ENCODE results near the gene ARHGAP21.

The ARHGAP21 gene

DNA sequence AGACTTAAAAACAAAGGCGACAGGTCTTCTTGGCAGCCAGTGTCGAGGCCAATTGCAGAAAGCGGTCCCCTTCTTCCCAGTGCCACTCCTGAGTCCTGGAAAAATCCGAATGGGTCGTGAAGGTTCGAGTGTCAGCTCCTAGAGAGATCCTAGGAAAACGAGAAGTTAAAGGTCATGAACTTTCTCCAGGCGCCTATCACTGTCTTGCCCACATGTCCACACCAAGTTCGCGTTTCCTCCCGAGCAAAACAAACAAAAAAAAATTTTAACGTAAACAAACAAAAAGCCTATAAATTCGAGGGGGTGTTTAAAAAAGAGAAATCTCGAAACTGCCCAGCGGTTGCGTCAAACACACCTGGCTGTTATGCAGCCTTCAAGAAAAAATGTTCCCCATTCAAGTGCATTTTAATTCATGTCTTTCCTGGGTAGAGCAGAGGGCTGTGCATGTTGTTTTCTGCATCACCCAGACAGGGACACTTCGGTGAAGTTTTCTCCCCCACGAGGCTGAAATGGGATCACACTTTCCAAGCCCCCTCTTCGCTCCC is 1.5 kb downstream of the ARHGAP21 start:
- Histone ChIP-seq H3K4me1 (ENCODE audit: control insufficient read depth, insufficient read depth, low read length) (peaks cover 14% of the 10 kb centered on the region), H3K27me3 (ENCODE audit: control insufficient read depth, insufficient read depth, low read length) (peaks cover 28% of the 10 kb centered on the region), H3K9me3 (ENCODE audit: control insufficient read depth, insufficient read depth, low read length) (no peaks in the 10 kb centered on the region), H3K9ac (ENCODE audit: low read depth, low read length) (no peak overlapping the region), H3K4me3 (ENCODE audit: low read depth, low read length) (peak overlapping the region; percentile 64), H3K36me3 (ENCODE audit: control insufficient read depth, insufficient read depth, low read length) (no peaks in the 10 kb centered on the region)

DNA sequence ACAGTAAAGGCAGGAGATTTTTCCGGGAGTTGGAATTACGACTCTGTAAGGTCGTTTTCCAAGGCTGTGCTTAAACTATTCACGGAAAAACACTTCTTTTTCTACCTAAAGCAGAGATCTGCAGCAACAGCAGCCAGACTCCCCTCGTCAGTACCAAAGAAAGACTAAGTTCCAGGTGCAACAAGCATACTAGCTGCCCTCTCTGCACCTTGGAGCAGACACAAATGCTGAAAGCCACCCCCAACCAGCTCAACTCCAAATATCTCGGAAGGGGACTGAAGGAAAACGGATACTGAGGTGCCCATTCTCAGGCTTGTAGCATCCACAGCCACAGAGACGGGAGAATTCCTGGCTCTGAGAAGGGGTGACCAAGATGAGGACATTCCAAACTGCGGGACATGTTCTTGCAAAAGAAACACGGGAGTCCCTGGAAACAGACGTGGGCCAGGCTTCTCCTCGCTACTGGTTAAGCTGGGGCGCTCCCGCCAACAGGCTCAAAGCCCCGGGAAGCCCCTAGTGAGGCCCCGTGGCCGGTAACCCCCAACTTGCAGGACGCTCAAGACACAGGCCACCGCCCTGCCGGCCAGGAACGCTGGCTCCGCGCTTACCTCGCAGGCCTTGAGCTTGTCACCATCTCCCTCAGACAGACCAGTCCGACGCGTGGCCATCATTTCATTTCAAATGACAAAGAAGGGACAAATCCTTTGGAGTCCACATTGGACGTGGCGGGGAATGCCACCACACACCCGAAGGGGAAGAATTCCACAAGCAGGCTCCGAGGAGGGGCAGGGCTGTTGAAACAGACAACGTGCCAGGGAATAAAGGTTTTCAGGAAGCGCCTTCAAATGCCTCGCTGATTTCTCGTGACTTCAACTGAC is 2.2 kb downstream of the ARHGAP21 start:
- Histone ChIP-seq H3K9me3 (ENCODE audit: control insufficient read depth, insufficient read depth, low read length) (no peaks in the 10 kb centered on the region), H3K27me3 (ENCODE audit: control insufficient read depth, insufficient read depth, low read length) (peaks cover 28% of the 10 kb centered on the region), H3K9ac (ENCODE audit: low read depth, low read length) (peak overlapping the region; percentile 14), H3K4me3 (ENCODE audit: low read depth, low read length) (peak overlapping the region; percentile 64), H3K36me3 (ENCODE audit: control insufficient read depth, insufficient read depth, low read length) (no peaks in the 10 kb centered on the region), H3K4me1 (ENCODE audit: control insufficient read depth, insufficient read depth, low read length) (peaks cover 20% of the 10 kb centered on the region)

GRCh38 chr10:24720096-24720495 is 3.6 kb downstream of the ARHGAP21 start:
- H3K4me1 ChIP-seq (ENCODE audit: control insufficient read depth, insufficient read depth, low read length) = peaks cover 20% of the 10 kb centered on the region
- H3K9ac ChIP-seq (ENCODE audit: low read depth, low read length) = no peak overlapping the region

DNA sequence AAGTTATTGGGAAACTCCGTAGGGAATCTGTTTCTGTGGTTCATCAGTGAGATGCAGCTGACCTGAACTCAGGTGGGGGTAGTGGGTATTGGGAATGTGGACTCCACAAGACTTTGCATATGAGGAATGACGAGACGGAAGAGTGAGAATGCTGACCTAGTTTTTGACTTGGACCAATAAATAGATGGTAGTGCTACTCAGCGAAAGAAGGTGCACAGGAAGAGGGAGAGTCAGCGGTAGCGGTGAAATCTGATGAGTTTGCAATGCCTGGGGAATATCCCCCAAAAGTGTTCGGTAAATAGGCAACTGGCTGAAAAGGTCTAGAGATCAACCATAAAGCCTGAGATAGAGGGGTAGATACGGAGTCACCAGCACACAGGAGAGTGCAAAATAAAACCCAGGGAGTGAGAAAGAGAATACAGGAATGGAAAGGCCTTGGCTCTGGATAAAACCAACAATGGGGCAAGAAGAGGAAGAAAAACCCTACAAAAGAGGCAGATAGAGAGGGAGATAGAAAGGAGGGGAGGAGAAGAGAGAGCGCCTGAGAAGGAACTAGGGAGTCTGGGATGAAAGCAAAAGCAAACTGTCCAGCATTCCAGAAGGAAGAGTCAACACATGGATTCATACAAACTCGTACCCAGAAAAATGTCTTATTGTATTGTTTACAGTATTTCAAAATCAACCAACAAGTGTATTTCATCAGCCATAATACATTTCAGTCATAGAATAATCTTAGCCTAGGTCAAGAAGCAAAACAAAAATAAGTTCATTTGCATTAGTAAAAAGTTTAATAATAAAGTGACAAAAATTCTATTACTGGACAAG is 5.4 kb downstream of the ARHGAP21 start:
- Histone ChIP-seq H3K9me3 (ENCODE audit: control insufficient read depth, insufficient read depth, low read length) (no peaks in the 10 kb centered on the region), H3K27me3 (ENCODE audit: control insufficient read depth, insufficient read depth, low read length) (peaks cover 19% of the 10 kb centered on the region), H3K4me3 (ENCODE audit: low read depth, low read length) (peak overlapping the region; percentile 18), H3K4me1 (ENCODE audit: control insufficient read depth, insufficient read depth, low read length) (peaks cover 20% of the 10 kb centered on the region), H3K9ac (ENCODE audit: low read depth, low read length) (no peak overlapping the region), H3K36me3 (ENCODE audit: control insufficient read depth, insufficient read depth, low read length) (no peaks in the 10 kb centered on the region)

More at GRCh38 chr10:24720096-24720495, 3.6 kb downstream of the ARHGAP21 start:
- peaks cover 19% of the 10 kb centered on the region for H3K27me3 ChIP-seq (ENCODE audit: control insufficient read depth, insufficient read depth, low read length)
- H3K36me3 ChIP-seq (ENCODE audit: control insufficient read depth, insufficient read depth, low read length) = no peaks in the 10 kb centered on the region
- H3K4me3 ChIP-seq (ENCODE audit: low read depth, low read length) = peak overlapping the region; percentile 64
- no peaks in the 10 kb centered on the region for H3K9me3 ChIP-seq (ENCODE audit: control insufficient read depth, insufficient read depth, low read length)

DNA sequence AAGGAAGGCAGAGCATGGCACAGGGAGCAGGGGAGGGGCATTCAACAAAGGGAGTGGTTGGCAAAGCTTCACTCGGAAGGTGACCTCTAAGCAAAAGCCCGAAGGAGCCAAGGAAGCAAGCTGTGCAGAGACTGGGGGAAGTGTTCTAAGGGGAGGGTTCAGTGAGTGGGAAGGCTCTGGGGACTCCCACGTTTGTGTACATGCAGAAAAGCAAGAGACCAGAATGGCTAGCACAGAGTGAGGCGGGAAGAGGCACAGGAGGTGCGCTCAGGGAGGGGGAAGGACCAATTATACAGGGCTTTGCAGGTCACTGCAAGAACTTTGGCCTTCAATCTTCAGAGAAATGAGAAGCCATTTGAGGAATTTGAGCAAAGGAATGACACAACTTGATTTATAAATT is 7.4 kb downstream of the ARHGAP21 start:
- Histone ChIP-seq H3K36me3 (ENCODE audit: control insufficient read depth, insufficient read depth, low read length) (no peaks in the 10 kb centered on the region), H3K4me3 (ENCODE audit: low read depth, low read length) (no peak overlapping the region), H3K4me1 (ENCODE audit: control insufficient read depth, insufficient read depth, low read length) (peaks cover 20% of the 10 kb centered on the region), H3K9ac (ENCODE audit: low read depth, low read length) (no peak overlapping the region), H3K27me3 (ENCODE audit: control insufficient read depth, insufficient read depth, low read length) (peaks cover 8% of the 10 kb centered on the region), H3K9me3 (ENCODE audit: control insufficient read depth, insufficient read depth, low read length) (no peaks in the 10 kb centered on the region)

- peaks cover 20% of the 10 kb centered on the region for H3K4me1 ChIP-seq (ENCODE audit: control insufficient read depth, insufficient read depth, low read length)
- H3K9ac ChIP-seq (ENCODE audit: low read depth, low read length) = no peak overlapping the region
- no peak overlapping the region for H3K4me3 ChIP-seq (ENCODE audit: low read depth, low read length)
- H3K27me3 ChIP-seq (ENCODE audit: control insufficient read depth, insufficient read depth, low read length) = peaks cover 2% of the 10 kb centered on the region
- no peaks in the 10 kb centered on the region for H3K36me3 ChIP-seq (ENCODE audit: control insufficient read depth, insufficient read depth, low read length)
- no peaks in the 10 kb centered on the region for H3K9me3 ChIP-seq (ENCODE audit: control insufficient read depth, insufficient read depth, low read length)
Measured at GRCh38 chr10:24715246-24715769, 8.4 kb downstream of the ARHGAP21 start.

GRCh38 chr10:24713086-24713485 is 10.6 kb downstream of the ARHGAP21 start:
- H3K4me1 ChIP-seq (ENCODE audit: control insufficient read depth, insufficient read depth, low read length) = peaks cover 11% of the 10 kb centered on the region
- H3K9ac ChIP-seq (ENCODE audit: low read depth, low read length) = no peak overlapping the region
- H3K36me3 ChIP-seq (ENCODE audit: control insufficient read depth, insufficient read depth, low read length) = no peaks in the 10 kb centered on the region
- no peak overlapping the region for H3K4me3 ChIP-seq (ENCODE audit: low read depth, low read length)
- peaks cover 2% of the 10 kb centered on the region for H3K27me3 ChIP-seq (ENCODE audit: control insufficient read depth, insufficient read depth, low read length)
- H3K9me3 ChIP-seq (ENCODE audit: control insufficient read depth, insufficient read depth, low read length) = no peaks in the 10 kb centered on the region

- Histone ChIP-seq H3K4me3 (ENCODE audit: low read depth, low read length) (no peak overlapping the region), H3K27me3 (ENCODE audit: control insufficient read depth, insufficient read depth, low read length) (no peaks in the 10 kb centered on the region), H3K9ac (ENCODE audit: low read depth, low read length) (no peak overlapping the region), H3K36me3 (ENCODE audit: control insufficient read depth, insufficient read depth, low read length) (no peaks in the 10 kb centered on the region), H3K9me3 (ENCODE audit: control insufficient read depth, insufficient read depth, low read length) (no peaks in the 10 kb centered on the region), H3K4me1 (ENCODE audit: control insufficient read depth, insufficient read depth, low read length) (peaks cover under 1% of the 10 kb centered on the region)
Measured at GRCh38 chr10:24711465-24711864, 12.2 kb downstream of the ARHGAP21 start.

DNA sequence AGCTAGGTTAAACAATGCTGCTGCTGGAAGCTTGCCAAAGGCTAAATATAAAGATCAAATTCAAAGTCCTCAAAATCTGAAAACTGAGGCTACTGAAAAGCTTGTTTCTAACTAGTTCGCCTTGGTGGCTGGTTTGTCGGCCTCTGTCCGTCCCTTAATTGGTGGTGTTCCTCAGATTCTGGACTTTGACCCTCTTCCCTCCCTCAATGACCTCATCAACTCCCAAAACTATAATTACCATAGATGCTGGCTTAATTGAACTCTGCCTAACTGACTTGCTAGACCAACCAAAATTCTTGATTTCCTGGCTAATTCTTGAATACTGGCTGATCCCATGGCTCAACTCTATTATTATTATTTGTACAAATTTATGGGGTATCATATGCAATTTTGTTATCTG is 15.6 kb downstream of the ARHGAP21 start:
- Histone ChIP-seq H3K9me3 (ENCODE audit: control insufficient read depth, insufficient read depth, low read length) (no peaks in the 10 kb centered on the region), H3K27me3 (ENCODE audit: control insufficient read depth, insufficient read depth, low read length) (no peaks in the 10 kb centered on the region), H3K4me1 (ENCODE audit: control insufficient read depth, insufficient read depth, low read length) (no peaks in the 10 kb centered on the region), H3K9ac (ENCODE audit: low read depth, low read length) (no peak overlapping the region), H3K36me3 (ENCODE audit: control insufficient read depth, insufficient read depth, low read length) (no peaks in the 10 kb centered on the region), H3K4me3 (ENCODE audit: low read depth, low read length) (no peak overlapping the region)

DNA sequence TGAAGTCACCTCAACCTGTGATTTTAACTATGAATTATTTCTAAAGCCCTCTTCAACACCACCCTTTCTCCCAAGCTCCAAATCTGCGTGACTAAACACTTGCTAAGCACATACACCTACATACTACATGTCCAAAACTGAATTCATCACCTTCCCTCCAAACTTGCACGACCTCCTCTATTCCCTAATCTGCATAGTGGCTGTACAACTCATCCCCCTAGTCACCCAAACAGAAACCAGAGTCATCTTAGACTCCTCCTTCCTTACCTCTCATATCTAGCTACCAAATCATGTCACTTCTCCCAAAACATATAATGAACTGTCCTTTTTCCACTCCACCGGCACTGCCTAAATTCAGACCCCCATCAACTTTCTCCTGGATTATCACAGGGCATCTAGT is 16.2 kb downstream of the ARHGAP21 start:
- Histone ChIP-seq H3K4me3 (ENCODE audit: low read depth, low read length) (no peak overlapping the region), H3K9ac (ENCODE audit: low read depth, low read length) (no peak overlapping the region), H3K27me3 (ENCODE audit: control insufficient read depth, insufficient read depth, low read length) (no peaks in the 10 kb centered on the region), H3K4me1 (ENCODE audit: control insufficient read depth, insufficient read depth, low read length) (no peaks in the 10 kb centered on the region), H3K36me3 (ENCODE audit: control insufficient read depth, insufficient read depth, low read length) (no peaks in the 10 kb centered on the region), H3K9me3 (ENCODE audit: control insufficient read depth, insufficient read depth, low read length) (no peaks in the 10 kb centered on the region)

- no peak overlapping the region for H3K4me3 ChIP-seq (ENCODE audit: low read depth, low read length)
- no peaks in the 10 kb centered on the region for H3K9me3 ChIP-seq (ENCODE audit: control insufficient read depth, insufficient read depth, low read length)
- no peaks in the 10 kb centered on the region for H3K36me3 ChIP-seq (ENCODE audit: control insufficient read depth, insufficient read depth, low read length)
- H3K27me3 ChIP-seq (ENCODE audit: control insufficient read depth, insufficient read depth, low read length) = no peaks in the 10 kb centered on the region
- no peak overlapping the region for H3K9ac ChIP-seq (ENCODE audit: low read depth, low read length)
- no peaks in the 10 kb centered on the region for H3K4me1 ChIP-seq (ENCODE audit: control insufficient read depth, insufficient read depth, low read length)
Measured at GRCh38 chr10:24706479-24707118, 17.1 kb downstream of the ARHGAP21 start.
